Articular chondrocyte of knee joint (primary cell): ENCODE measurements around the gene EXOC6. TPM values are rescaled to one million over a fixed set of nuclear protein-coding genes. Genes with fewer than 3 reads are reported as not detected.

ENCODE experiments used
- small RNA-seq: library from RNA; depleted of rRNA; stranded (forward); fragments of <200 nt; gene quantifications from one replicate; pipeline ENCODE3, GENCODE V24; 2012
- total RNA-seq: library from RNA; depleted of rRNA; stranded (reverse); fragments of >200 nt; gene quantifications from 2 replicates; pipeline ENCODE4 v1.2.3, GENCODE V29; 2012

The EXOC6 gene, protein sequence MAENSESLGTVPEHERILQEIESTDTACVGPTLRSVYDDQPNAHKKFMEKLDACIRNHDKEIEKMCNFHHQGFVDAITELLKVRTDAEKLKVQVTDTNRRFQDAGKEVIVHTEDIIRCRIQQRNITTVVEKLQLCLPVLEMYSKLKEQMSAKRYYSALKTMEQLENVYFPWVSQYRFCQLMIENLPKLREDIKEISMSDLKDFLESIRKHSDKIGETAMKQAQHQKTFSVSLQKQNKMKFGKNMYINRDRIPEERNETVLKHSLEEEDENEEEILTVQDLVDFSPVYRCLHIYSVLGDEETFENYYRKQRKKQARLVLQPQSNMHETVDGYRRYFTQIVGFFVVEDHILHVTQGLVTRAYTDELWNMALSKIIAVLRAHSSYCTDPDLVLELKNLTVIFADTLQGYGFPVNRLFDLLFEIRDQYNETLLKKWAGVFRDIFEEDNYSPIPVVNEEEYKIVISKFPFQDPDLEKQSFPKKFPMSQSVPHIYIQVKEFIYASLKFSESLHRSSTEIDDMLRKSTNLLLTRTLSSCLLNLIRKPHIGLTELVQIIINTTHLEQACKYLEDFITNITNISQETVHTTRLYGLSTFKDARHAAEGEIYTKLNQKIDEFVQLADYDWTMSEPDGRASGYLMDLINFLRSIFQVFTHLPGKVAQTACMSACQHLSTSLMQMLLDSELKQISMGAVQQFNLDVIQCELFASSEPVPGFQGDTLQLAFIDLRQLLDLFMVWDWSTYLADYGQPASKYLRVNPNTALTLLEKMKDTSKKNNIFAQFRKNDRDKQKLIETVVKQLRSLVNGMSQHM
- total RNA-seq, result 3.3 and 4.4 TPM in 2 replicates

DNA sequence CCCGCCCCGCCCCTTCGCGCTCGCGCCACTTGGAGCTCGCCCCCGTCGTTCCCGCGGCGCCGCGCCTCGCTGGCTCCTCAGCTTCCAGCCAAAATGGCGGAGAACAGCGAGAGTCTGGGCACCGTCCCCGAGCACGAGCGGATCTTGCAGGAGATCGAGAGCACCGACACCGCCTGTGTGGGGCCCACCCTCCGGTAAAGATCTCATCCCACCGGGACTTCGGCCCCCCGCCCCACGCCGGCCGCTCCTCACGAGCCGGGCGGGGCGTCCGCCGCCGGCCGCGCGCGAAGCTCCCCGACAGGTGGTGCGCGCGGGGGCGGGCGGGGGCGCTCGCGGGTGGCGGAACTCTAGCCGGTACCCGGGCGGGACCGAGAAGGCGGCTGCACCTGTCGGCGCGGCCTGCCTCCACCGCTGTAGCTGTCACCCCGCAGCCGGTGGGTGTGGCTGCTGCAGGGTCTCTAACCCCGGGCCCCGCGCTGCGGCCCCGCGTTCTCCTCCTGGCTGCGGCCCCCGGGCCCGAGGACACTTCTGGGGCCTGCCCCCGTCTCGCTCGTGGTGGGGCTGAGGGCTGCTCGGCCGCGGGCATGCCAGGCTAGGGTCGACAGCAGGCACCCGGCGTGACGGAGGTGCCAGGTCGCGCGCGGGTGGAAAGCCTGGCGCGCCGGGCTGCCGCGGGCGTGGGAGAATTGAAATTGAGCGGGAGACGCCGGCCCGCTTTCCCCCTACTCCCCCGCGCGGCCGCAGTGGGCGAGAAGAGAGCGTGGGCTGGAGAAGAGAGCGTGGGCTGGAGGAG is at the start of gene EXOC6:
TSS of gene EXOC6 (plus strand) at position 80 of the 793 bp plus-strand sequence. CDS start at position 94, 14 bp downstream.

DNA sequence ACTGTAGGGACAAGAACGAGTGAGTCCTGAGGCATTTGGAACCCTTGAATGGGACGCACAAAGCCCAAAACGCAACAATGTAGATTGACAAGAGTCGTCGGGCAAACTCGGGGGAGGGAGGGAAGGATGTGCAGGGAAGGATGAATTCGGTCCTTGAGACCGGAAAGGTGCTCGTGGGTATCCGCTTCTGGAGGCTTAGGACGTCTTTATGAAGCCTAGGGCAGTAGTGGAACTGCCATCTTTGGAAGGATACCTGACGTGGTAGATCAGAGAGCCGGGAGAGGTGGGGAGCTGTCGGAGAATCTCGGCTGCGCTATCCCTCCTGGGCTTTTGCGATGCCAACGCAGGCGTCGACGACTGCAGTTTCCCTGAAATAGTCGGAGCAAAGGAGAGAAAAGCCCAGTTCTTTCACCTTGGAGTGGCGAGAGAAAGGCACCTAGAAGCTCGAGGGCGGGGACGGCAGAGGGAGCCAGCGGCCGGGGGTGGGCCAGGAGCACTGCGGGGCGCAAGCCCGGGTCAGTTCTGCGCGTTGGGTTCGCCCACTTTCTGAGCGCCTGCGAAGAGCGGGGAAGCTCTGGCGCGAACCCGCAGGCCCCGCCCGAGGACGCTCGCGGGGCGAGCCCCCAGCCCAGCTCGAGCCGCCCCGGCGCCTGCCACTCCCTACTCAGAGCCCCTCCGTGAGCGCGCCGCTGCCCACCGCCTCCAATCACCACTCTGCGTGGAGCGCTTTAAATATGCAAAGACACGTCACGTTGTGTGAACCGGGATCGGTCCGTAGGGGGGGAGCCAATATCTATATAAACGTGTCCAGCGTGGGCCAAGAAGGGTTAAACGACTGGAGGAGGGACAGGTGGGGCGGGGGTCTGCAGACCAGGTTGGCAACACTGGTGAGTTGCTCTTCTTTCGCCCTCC is 211.9 kb downstream of the EXOC6 start, which contains the start of gene CYP26C1:
TSS of gene CYP26C1 (plus strand) at position 824 of the 912 bp plus-strand sequence. CDS start 466 bp downstream, outside the sequence.

DNA sequence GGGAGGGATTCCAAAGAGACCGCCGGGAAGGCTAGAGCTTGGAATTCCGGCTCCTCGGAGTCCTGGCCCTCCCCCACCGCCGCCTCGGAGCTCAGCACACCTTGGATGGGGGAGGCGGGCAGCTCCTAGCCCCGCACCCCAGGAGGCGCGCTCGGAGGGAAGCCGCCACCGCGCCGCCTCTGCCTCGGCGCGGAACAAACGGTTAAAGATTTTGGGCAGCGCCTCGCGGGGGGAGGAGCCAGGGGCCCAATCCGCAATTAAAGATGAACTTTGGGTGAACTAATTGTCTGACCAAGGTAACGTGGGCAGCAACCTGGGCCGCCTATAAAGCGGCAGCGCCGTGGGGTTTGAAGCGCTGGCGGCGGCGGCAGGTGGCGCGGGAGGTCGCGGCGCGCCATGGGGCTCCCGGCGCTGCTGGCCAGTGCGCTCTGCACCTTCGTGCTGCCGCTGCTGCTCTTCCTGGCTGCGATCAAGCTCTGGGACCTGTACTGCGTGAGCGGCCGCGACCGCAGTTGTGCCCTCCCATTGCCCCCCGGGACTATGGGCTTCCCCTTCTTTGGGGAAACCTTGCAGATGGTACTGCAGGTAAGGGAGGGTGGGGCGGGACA is 225.3 kb downstream of the EXOC6 start, which contains the start of gene CYP26A1:
TSS of gene CYP26A1 (plus strand) at position 355 of the 608 bp plus-strand sequence. CDS start at position 397, 42 bp downstream.

Small RNA genes lying within 50 kb of the gene (small RNA-seq; reads per million reads assigned to genes)
- not detected for gene AL392103.1

Other genes starting within 250 kb of the EXOC6 start
- gene HHEX, start 158.6 kb upstream of the EXOC6 start, total RNA-seq, result 0.86 and 1.2 TPM in 2 replicates
- gene CYP26C1, start 212.3 kb downstream of the EXOC6 start, total RNA-seq, result 0.11 and 0.26 TPM in 2 replicates
- not detected in 2 replicates for gene CYP26A1, start 225.4 kb downstream of the EXOC6 start, total RNA-seq